Head of caudate nucleus (tissue), 42 donors: ENCODE results near the gene PRICKLE1.
A peak's percentile ranks its signal among the peaks of the same experiment; 100 is the strongest.

Experiments used
- DNase-seq, 42 donors: peaks; one replicate each; pipeline versions ENCODE4 v3.0.0 to v3.0.0-alpha.2; 2020 to 2021; ENCODE audit warnings: mixed read lengths in 7 of 42
- intact Hi-C: fragments of 100-400 bp; cut with DNase I; formaldehyde crosslinking; loops from one replicate; pipeline ENCODE4 v1.15.0; 2022

PRICKLE1 gene

DNA sequence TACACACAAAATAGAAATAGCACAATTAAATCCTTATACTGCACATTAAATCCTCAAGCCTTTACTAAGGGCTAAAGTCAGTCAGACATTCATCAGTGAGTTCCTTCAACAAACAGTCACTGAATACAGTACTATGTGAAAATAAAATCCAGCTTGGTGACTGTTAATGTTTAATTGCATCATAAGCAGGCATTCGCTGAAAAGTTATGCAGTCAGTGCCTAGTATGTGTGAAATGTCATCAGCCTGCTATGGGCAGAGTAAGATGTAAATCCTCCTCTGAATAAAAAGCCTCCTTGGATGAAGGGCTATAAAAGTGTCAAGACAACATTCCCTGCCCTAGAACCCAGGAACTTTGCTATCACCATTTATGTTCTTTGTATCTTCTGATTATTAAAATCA is 116.4 kb downstream of the PRICKLE1 start:
- intact Hi-C loops = no loop called here
- DNase-seq = no peak

DNA sequence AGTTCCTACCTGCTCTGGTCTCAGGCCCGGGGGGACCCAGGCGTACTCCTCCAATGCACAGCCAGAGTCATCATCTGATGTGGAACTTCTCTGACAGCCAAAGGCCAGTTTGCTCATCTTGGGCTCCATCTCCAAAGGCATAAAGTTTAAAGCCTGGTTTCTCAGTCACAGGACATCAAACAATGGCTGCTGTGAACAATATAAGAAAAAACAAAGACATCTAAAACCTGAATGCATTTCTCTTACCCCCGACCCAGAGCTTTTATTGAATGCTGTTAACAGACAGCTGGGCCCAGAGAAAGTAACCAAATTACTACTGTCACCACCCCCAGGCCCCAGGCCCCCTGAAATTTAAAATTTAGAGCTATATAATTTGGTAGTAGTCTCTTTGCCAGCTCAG is 117.2 kb downstream of the PRICKLE1 start:
- no peak for DNase-seq
- intact Hi-C loops = no loop called here

DNA sequence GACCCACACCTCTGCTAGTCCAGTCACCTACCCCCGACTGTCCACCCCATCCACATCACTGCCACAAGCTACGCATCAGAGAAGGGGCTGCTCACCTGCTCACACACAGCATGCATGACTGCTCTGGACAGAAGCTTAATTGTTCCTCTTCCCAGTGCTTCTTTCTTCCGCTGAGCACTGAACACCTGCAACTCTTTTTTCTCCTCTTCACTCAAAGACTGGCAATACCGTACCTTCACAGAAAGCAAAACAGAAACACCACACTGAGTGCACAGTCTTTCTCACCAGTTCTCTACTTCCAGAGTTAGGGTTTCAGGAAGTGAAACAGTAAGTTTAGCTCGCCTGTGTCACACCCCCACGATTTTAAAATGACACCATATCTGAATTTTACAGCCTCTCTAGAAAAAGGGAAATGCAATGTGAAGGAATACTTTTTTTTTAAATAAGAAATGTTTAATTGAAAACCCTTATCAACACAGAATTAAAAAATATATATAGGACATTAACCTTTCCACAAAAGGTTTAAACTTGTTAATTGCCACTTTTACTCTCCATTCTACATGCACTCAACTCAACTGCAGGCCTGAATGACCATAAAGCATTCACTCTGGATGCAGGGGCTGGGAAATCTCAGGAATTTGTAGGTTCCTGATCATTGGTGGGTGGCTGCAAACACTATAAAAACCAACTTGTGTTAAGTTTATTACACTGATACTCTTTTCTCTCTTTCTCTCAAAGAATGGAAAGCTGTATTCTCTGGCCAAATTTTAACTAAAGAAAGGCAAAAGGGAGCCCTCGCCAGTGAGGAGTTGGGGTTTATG is 120.0 kb downstream of the PRICKLE1 start:
- no peak for DNase-seq

GRCh38 chr12:42468921-42469320 is 120.6 kb downstream of the PRICKLE1 start:
- intact Hi-C loops = no loop called here
- DNase-seq = no peak

More for the DNA sequence above, 120.0 kb downstream of the PRICKLE1 start:
- intact Hi-C loops = no loop called here

GRCh38 chr12:42468341-42468821 is 121.2 kb downstream of the PRICKLE1 start:
- no peak for DNase-seq
- intact Hi-C loops = no loop called here

GRCh38 chr12:42463671-42464070 is 125.9 kb downstream of the PRICKLE1 start:
- intact Hi-C loops = no loop called here
- DNase-seq = no peak

GRCh38 chr12:42462486-42462885 is 127.1 kb downstream of the PRICKLE1 start:
- intact Hi-C loops = no loop called here
- no peak for DNase-seq

DNA sequence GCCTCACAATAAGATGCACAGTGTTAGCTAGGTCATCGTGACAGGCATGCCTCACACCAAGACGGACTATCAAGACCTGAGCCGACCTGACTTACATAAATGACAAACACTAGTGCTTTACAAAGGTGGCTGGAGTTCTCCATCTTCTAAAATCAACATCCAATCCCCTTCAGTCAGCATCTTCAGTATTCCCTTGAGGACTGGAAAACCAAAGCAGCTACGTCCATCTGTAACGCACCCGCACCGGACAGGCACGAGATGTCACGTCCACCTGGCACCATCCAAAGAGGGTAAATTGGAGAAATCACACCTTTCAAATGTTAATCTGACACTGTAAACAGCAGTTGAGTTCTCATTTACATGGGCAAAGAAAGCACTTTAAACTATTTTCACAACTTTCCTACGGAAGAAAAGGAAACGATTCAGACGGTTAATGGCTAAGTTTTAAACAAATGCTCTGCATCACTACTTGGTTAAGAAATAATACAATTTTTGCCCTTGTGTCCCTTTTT is 130.2 kb downstream of the PRICKLE1 start:
- DNase-seq = no peak
- intact Hi-C loops = no loop called here

GRCh38 chr12:42458575-42458974 is 131.0 kb downstream of the PRICKLE1 start:
- DNase-seq = no peak
- intact Hi-C loops = no loop called here

- intact Hi-C loops = no loop called here
- DNase-seq = no peak
These were observed 139.3 kb downstream of the PRICKLE1 start for GRCh38 chr12:42450248-42450647.

DNA sequence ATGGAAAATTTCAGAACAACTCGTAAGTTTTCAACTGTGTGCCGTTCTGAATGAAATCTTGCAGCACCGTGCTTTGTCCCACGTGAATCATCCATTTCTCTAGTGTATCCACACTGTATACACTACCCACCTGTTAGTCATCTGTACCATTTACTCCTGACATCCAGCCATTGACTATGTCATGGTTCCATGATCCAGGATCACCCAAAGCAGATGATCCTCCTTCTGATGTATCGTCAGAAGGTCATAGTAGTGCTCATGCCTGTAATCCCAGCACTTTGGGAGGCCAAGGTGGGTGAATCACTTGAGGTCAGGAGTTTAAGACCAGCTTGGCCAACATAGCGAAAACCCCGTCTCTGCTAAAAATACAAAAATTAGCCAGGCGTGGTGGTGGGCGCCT is 140.7 kb downstream of the PRICKLE1 start:
- DNase-seq = no peak
- intact Hi-C loops = no loop called here

DNA sequence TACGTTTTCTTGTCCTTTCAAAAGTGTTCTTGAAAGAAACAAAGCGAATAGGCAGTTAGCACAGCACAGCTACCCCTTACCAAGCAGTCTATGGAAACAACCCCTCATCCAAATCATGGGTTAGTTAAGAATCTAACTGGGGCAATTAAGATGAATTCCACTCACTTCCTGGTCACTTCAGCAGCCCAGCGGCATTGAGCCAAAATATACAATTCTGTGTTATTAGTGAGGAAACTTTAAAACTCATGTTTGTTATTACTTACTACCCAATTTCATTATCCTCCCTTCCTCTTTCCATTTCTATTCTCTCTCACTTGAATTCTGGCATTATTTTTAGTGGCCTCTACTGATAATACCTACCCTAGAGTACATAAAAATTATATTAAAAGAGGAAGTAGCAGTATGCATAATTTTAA is 142.2 kb downstream of the PRICKLE1 start:
- peak in 1 of 42 donors; percentile 8 for DNase-seq
- intact Hi-C loops = no loop called here

DNA sequence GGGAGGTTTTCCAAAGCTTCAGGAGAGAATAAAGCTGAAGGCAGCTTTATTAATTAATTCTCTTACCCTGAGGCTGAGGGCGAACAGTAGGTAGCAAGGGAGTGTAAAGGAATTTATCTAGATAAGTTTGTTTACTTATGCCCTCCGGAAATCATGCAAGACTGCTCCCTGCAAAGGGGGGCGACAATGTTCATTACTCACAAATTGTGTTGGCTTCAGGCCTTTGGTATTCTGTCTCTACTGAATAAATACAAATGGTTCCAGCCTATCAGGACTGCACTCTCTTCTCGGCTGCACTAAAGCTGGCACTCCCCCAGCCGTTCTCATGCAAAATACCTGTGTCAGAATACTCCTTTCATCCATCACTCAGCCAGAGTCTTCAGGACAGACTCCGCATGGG is 142.8 kb downstream of the PRICKLE1 start:
- peak in 1 of 42 donors; percentile 14 for DNase-seq
- intact Hi-C loops = no loop called here

DNA sequence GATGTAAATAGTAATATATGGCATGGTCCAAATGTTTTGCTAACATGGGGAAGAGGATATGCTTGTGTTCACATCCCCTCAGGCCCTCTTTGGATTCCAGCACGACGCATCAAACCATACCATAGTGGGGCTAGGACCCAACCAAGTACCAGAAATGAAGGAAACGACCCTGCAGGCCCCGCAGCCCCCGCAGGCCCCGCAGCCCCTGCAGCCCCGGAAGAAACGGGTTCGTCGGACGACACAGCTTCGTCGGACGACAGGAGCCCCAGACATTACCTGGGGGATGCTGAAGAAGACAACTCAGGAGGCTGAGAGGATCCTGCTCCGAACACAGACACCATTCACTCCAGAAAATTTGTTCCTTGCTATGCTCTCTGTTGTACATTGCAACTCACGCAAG is 143.7 kb downstream of the PRICKLE1 start:
- peak in 1 of 42 donors; percentile 8 for DNase-seq
- intact Hi-C loops = no loop called here

DNA sequence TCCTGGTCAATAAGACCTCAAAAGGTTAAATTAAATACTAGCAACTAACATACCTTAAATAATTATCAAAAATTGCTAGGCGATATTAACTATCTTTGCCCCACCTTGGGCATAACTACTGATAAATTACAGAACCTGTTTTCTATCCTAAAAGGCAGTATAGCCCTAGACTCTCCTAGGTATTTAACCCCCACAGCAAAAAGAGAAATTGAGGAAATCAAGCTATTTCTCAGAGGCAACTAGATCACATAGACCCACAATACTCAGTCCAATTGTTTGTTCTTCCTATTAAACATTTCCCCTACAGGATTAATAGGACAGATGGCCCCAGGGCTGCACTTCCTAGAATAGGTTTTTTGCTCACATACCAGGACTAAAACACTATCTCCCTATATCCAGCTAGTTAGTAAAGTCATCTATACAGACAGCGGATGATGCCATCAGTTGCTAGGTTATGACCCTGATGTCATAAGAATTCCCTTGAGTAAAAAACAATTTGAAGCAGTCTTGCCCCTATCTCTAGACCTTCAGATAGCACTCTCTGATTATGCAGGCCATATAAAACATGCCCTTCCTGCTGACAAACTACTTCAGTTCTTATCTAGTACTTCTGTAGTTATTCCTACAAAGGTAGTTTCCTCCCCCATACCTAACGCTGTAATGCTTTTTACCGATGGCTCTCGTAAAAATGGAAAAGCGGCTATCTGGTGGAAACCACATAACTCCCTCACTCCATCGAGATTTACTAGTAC is 145.2 kb downstream of the PRICKLE1 start:
- intact Hi-C loops = no loop called here
- DNase-seq = no peak

DNA sequence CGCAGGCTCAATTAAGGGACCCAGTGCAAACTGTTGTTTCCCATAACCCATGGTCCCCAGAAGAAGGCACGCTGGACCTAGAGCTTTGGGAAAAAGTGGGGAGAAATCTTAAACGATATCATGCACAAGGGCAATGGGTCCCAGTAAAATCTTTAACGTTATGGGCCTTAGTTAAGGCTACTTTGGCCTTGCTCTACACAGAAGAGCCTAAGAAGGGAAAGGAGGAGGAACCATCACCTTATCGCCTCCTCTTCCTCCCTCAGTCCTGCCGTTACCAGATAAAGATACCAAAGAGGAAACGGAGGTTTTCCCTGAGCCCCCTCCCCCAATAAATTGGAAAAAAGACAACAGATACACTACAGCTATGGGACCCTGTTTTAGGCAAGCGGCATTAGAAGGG is 146.7 kb downstream of the PRICKLE1 start:
- intact Hi-C loops = no loop called here
- DNase-seq = no peak

DNA sequence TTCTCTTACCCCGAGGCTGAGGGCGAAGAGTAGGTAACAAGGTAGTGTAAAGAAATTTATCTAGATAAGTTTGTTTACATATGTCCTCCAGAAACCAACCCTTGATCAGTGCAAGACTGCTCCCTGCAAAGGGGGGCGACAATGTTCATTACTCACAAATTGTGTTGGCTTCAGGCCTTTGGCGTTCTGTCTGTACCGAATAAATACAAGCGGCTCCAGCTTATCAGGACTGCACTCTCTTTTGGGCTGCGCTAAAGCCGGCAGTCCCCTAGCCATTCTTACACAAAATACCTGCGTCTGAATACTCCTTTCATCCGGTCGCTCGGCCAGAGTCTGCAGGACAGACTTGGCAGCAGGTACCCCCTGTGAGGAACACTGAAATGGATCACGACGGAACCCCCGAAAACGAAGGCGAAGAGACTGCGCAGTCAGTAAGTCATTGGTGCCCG is 147.2 kb downstream of the PRICKLE1 start:
- peak in 1 of 42 donors; percentile 31 for DNase-seq
- intact Hi-C loops = no loop called here

DNA sequence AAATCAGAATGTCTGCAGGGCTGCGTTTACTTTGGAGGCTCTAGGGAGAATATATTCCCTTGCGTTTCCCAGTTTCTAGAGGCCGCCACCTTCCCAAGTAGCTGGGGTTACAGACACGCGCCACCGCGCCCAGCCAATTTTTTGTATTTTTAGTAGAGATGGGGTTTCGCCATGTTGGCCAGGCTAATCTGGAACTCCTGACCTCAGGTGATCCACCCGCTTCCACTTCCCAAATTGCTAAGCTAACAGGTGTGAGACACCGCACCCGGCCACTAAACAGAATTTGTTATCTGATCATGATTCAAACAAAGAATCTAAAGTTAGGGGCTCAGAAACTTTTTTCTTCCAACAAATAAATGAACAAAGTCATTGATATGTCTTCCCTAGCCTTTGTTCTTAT is 148.9 kb downstream of the PRICKLE1 start:
- intact Hi-C loops = no loop called here
- peak in 1 of 42 donors; percentile 3 for DNase-seq

DNA sequence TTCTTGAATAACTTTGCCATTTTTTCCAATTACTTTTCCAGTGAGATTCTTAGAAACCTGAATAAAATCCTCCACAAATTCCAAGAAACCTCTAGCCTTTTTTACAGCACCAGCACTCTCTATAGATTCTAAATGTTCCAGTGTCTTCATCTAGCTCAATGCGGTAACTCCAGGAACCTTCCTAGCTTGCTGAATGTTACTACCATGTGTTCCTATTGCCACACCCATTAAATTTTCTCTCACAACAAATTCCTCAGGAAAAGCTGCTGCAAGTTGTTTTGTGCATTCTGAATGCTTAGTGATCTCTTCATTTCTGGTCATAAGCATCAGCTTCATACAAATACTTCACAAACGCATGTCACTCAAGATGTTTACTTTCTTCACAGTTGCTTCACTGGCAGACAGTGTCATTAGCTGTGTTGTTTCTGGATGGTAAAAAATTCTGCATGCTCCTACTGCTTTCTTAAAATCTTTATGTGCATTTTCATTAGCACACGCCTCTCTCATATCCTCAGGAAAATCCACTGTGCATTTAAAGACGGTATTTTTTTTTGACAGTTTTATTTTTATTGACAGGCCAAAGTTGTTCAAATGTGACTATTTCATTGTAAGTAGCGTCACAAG is 156.9 kb downstream of the PRICKLE1 start:
- intact Hi-C loops = no loop called here
- DNase-seq = no peak

- intact Hi-C loops = no loop called here
- DNase-seq = no peak
These were observed 160.7 kb downstream of the PRICKLE1 start for GRCh38 chr12:42428850-42429249.
